H9 (cell line): ENCODE measurements around the gene ABLIM1. TPM values are rescaled to one million over a fixed set of nuclear protein-coding genes. Genes with fewer than 3 reads are reported as not detected.

Experiments used
- DNase-seq: peaks from one replicate; pipeline ENCODE4 v3.0.0-alpha.2; 2017
- H2AFZ ChIP-seq: one replicate; pipeline ENCODE4 v1.6.1; 2013; ENCODE audit warnings: mild to moderate bottlenecking, low read length, control low read depth, moderate library complexity
- H2AK5ac ChIP-seq: 2 replicates; pipeline ENCODE4 v1.6.1; 2013; ENCODE audit warnings: low read length, control low read depth, mixed read lengths; ENCODE audit not compliant: insufficient read length
- H2BK120ac ChIP-seq: one replicate; pipeline ENCODE4 v1.6.1; 2013; ENCODE audit warnings: low read depth, mild to moderate bottlenecking, low read length, control low read depth, inconsistent platforms; ENCODE audit not compliant: poor library complexity, severe bottlenecking
- H2BK12ac ChIP-seq: 2 replicates; pipeline ENCODE4 v1.6.1; 2013; ENCODE audit warnings: low read length, control low read depth, mixed read lengths, low read depth; ENCODE audit not compliant: insufficient read length
- H2BK15ac ChIP-seq: 2 replicates; pipeline ENCODE4 v1.6.1; 2013; ENCODE audit warnings: low read depth, low read length, control low read depth
- H2BK20ac ChIP-seq: one replicate; pipeline ENCODE4 v1.6.1; 2013; ENCODE audit warnings: low read depth, mild to moderate bottlenecking, low read length, control low read depth, inconsistent platforms; ENCODE audit not compliant: poor library complexity, severe bottlenecking
- H2BK5ac ChIP-seq: 2 replicates; pipeline ENCODE4 v1.6.1; 2013; ENCODE audit warnings: low read length, control low read depth, mixed read lengths; ENCODE audit not compliant: insufficient read length
- H3K14ac ChIP-seq: 2 replicates; pipeline ENCODE4 v1.6.1; 2013; ENCODE audit warnings: low read length, control low read depth; ENCODE audit not compliant: insufficient read depth
- H3K18ac ChIP-seq: 2 replicates; pipeline ENCODE4 v1.6.1; 2013; ENCODE audit warnings: low read depth, mild to moderate bottlenecking, mixed read lengths, low read length, control low read depth; ENCODE audit not compliant: insufficient read length
- H3K23ac ChIP-seq: 2 replicates; pipeline ENCODE4 v1.6.1; 2013; ENCODE audit warnings: low read length, control low read depth, mixed read lengths, low read depth; ENCODE audit not compliant: insufficient read length
- H3K23me2 ChIP-seq: 2 replicates; pipeline ENCODE4 v1.6.1; 2013; ENCODE audit warnings: low read depth, mild to moderate bottlenecking, mixed read lengths, low read length, control low read depth; ENCODE audit not compliant: insufficient read length, poor library complexity, severe bottlenecking
- H3K27ac ChIP-seq: 2 replicates; pipeline ENCODE4 v1.5.1; 2013; ENCODE audit warnings: low read length, control low read depth, mixed read lengths, low read depth; ENCODE audit not compliant: insufficient read length
- H3K27me3 ChIP-seq: 2 replicates; pipeline ENCODE4 v1.6.1; 2013; ENCODE audit warnings: low read length, control low read depth, inconsistent platforms; ENCODE audit not compliant: insufficient read depth
- H3K4ac ChIP-seq: 2 replicates; pipeline ENCODE4 v1.6.1; 2013; ENCODE audit warnings: low read depth, mild to moderate bottlenecking, control low read depth, inconsistent platforms, low read length, moderate library complexity
- H3K4me1 ChIP-seq: 2 replicates; pipeline ENCODE4 v1.6.1; 2013; ENCODE audit warnings: low read length, control low read depth, inconsistent platforms; ENCODE audit not compliant: insufficient read depth
- H3K4me2 ChIP-seq: 2 replicates; pipeline ENCODE4 v1.6.1; 2013; ENCODE audit warnings: low read length, control low read depth, mixed read lengths; ENCODE audit not compliant: insufficient read length, insufficient read depth
- H3K56ac ChIP-seq: 2 replicates; pipeline ENCODE4 v1.6.1; 2013; ENCODE audit warnings: low read depth, mild to moderate bottlenecking, mixed read lengths, low read length, control low read depth; ENCODE audit not compliant: insufficient read length
- H3K79me1 ChIP-seq: 2 replicates; pipeline ENCODE4 v1.6.1; 2013; ENCODE audit warnings: low read depth, mild to moderate bottlenecking, moderate library complexity, low read length, control low read depth, inconsistent platforms; ENCODE audit not compliant: insufficient read depth, poor library complexity, severe bottlenecking
- H3K79me2 ChIP-seq: 2 replicates; pipeline ENCODE4 v1.6.1; 2013; ENCODE audit warnings: low read length, control low read depth, inconsistent platforms; ENCODE audit not compliant: insufficient read depth
- H3K9ac ChIP-seq: 2 replicates; pipeline ENCODE4 v1.6.1; 2013; ENCODE audit warnings: low read length, control low read depth, mixed read lengths; ENCODE audit not compliant: insufficient read length; ENCODE audit errors: extremely low read depth
- H3K9me3 ChIP-seq: one replicate; pipeline ENCODE4 v1.6.1; 2013; ENCODE audit warnings: low read depth, low read length, inconsistent platforms; ENCODE audit not compliant: control insufficient read depth
- H3T11ph ChIP-seq: one replicate; pipeline ENCODE4 v1.6.1; 2013; ENCODE audit warnings: mild to moderate bottlenecking, low read length, control low read depth, inconsistent platforms
- H4K20me1 ChIP-seq: one replicate; pipeline ENCODE4 v1.6.1; 2013; ENCODE audit not compliant: control insufficient read depth, insufficient read length, insufficient read depth
- H4K5ac ChIP-seq: 2 replicates; pipeline ENCODE4 v1.6.1; 2013; ENCODE audit warnings: low read depth, mild to moderate bottlenecking, mixed read lengths, low read length, control low read depth; ENCODE audit not compliant: insufficient read length
- H4K8ac ChIP-seq: replicated peaks from 2 replicates; pipeline ENCODE4 v1.6.1; 2013; ENCODE audit warnings: low read length, control low read depth, mixed read lengths, low read depth; ENCODE audit not compliant: insufficient read length
- H4K91ac ChIP-seq: 2 replicates; pipeline ENCODE4 v1.6.1; 2013; ENCODE audit warnings: low read depth, mild to moderate bottlenecking, moderate library complexity, mixed read lengths, low read length, control low read depth; ENCODE audit not compliant: insufficient read length
- H3K27ac Mint-ChIP-seq, 3 experiments: 2 replicates in 2 of 3; 3 replicates in 1 of 3; pipeline ENCODE4 v1.8.0; 2020 to 2021; ENCODE audit warnings: mixed read lengths in 3 of 3, mild to moderate bottlenecking in 1 of 3, moderate library complexity in 1 of 3
- H3K27me3 Mint-ChIP-seq: 2 replicates; pipeline ENCODE4 v1.8.0; 2021; ENCODE audit warnings: low read depth, mild to moderate bottlenecking, moderate library complexity, mixed read lengths
- H3K36me3 Mint-ChIP-seq, 3 experiments: 2 replicates in 2 of 3; 3 replicates in 1 of 3; pipeline ENCODE4 v1.8.0; 2020 to 2021; ENCODE audit warnings: low read depth in 3 of 3, mixed read lengths in 3 of 3; ENCODE audit not compliant: insufficient read depth in 1 of 3
- H3K4me1 Mint-ChIP-seq, 2 experiments: 2 replicates each; pipeline ENCODE4 v1.8.0; 2020; ENCODE audit warnings: mixed read lengths in 2 of 2
- H3K4me3 Mint-ChIP-seq, 2 experiments: 2 replicates in 1 of 2; 3 replicates in 1 of 2; pipeline ENCODE4 v1.8.0; 2020 to 2021; ENCODE audit warnings: mild to moderate bottlenecking in 2 of 2, mixed read lengths in 2 of 2, moderate library complexity in 1 of 2
- H3K9me3 Mint-ChIP-seq, 2 experiments: 2 replicates in 1 of 2; 3 replicates in 1 of 2; pipeline ENCODE4 v1.8.0; 2020; ENCODE audit warnings: mild to moderate bottlenecking in 2 of 2, mixed read lengths in 2 of 2, moderate library complexity in 1 of 2
- CTCF ChIP-seq: fragments of 200-600 bp; sonication (generic); conservative IDR thresholded peaks from 3 replicates; pipeline ENCODE4 v1.8.0; 2021; ENCODE audit warnings: antibody characterized with exemption, mild to moderate bottlenecking
- WGBS: extraction: QIAGEN DNeasy Blood & Tissue Kit; methylation state at CpG from one replicate; pipeline ENCODE4 v1.1.7; 2013; ENCODE audit warnings: missing lambda C conversion rate, low lambda C conversion rate, mixed read lengths; ENCODE audit not compliant: insufficient read length; ENCODE audit errors: extremely low coverage; 5-methylcytosine and 5-hydroxymethylcytosine counted together
- total RNA-seq: library from RNA; stranded (reverse); gene quantifications from 2 replicates; pipeline ENCODE4 v1.2.1, GENCODE V29; 2021

The ABLIM1 gene
- total RNA-seq, 1 experiment from 2014 or later: 32.1 TPM

- H4K91ac ChIP-seq: no peak overlapping the region
- no peak overlapping the region for H2AFZ ChIP-seq
- H3K4me1 ChIP-seq: peaks cover 11% of the 10 kb centered on the region; the same call in 1 of the 2 replicates
- no peak overlapping the region for H3K4me2 ChIP-seq
- WGBS: no CpG with 5 or more reads among the region's 3 CpGs
- no peaks in the 10 kb centered on the region for H4K20me1 ChIP-seq
- no peaks in the 10 kb centered on the region for H3K27me3 ChIP-seq
- no peak overlapping the region for H2AK5ac ChIP-seq
- Mint-ChIP-seq H3K27ac (no peak overlapping the region), H3K9me3 (no peaks in the 10 kb centered on the region; a peak in 1 of 5 replicates), H3K36me3 (peaks cover 0 to 2% (median 0%) of the 10 kb centered on the region in 3 experiments; a peak in 2 of 7 replicates), H3K27me3 (no peaks in the 10 kb centered on the region; the same call in 1 of the 2 replicates), H3K4me1 (peaks cover 73 to 84% of the 10 kb centered on the region in 2 experiments), H3K4me3 (no peak overlapping the region)
- no peak overlapping the region for H3K56ac ChIP-seq
- peaks cover 3% of the 10 kb centered on the region for H3K23me2 ChIP-seq
- H3K14ac ChIP-seq: no peak overlapping the region
- H4K8ac ChIP-seq: no peak overlapping the region
- H3K4ac ChIP-seq: no peak overlapping the region
- no peak overlapping the region for H3K27ac ChIP-seq
- H2BK12ac ChIP-seq: no peak overlapping the region
- TF ChIP-seq CTCF: no peak
- no peaks in the 10 kb centered on the region for H3K9me3 ChIP-seq
- H4K5ac ChIP-seq: no peak overlapping the region
- H3K9ac ChIP-seq: no peak overlapping the region
- H2BK15ac ChIP-seq: no peak overlapping the region
- no peak overlapping the region for H3T11ph ChIP-seq
- H3K79me2 ChIP-seq: peaks cover 2% of the 10 kb centered on the region; the same call in 1 of the 2 replicates
- no peak overlapping the region for H2BK5ac ChIP-seq
- no peak for DNase-seq
- H3K23ac ChIP-seq: no peak overlapping the region
- no peaks in the 10 kb centered on the region for H3K79me1 ChIP-seq
- H2BK120ac ChIP-seq: no peak overlapping the region
- H2BK20ac ChIP-seq: no peak overlapping the region
- no peak overlapping the region for H3K18ac ChIP-seq
These were observed 136.8 kb downstream of the ABLIM1 start for GRCh38 chr10:114521255-114521654.
